Measurements from ENCODE around the gene PNMA8B.

Gene PNMA8B

DNA sequence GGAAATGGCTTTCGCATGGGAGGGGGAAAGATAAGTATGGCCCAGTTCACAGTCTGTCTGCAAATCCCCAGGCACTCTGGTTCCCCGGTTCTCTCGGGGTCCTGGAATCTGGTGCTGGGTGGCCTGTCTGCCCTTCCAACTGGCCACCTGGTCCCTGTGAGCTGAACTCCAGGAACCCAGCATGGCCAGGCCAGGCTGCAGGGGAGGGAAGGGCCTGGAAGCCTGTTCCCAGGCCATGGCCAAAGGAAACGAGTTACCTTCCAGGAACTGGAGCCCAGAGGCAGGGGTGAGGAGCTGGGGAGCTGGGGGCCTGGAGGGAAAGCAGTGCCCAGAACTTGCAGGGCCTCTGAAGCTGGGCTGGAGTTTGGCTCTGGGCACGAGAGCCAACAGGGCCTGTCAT is 47.8 kb downstream of the PNMA8B start:
- ChIA-PET POLR2A (interaction anchor here (0.6 to 1.6 kb wide), 2 partner anchors 10 to 36 kb away, joined by 3 to 4 read pairs; no protein-coding TSS in a partner anchor), CTCF (interaction anchor here (0.6 to 0.8 kb wide), 2 partner anchors 9 to 41 kb away, joined by 4 read pairs; no protein-coding TSS in a partner anchor)

DNA sequence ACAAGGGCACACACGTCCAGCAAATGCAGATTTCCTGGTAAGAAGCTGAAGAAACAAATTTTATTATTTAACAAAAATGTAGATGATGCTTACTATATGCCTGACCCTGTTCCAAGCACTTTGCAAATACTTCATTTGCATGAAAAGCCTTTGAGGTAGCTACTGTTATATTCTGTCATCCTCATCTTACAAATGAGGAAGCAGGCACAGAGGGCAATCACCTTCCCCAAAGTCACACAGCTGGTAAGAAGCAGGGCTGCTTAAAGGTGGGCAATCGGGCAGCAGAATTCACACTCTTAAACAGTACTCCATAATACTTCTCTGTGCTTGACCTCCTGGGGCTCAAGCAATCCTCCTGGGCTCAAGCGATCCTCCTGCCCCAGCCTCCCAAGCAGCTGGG is 48.7 kb downstream of the PNMA8B start:
- Histone ChIP-seq H3K4me3 (ENCODE audit: low read depth, low read length) (no peak overlapping the region), H3K9me3 (ENCODE audit: control insufficient read depth, insufficient read depth, low read depth, low read length) (no peaks in the 10 kb centered on the region), H3K27ac (ENCODE audit: extremely low read depth, low read depth, low read length) (no peak overlapping the region), H3K4me1 (ENCODE audit: control insufficient read depth, insufficient read depth, low read length) (no peaks in the 10 kb centered on the region), H3K36me3 (ENCODE audit: control insufficient read depth in 2 of 2, insufficient read depth in 1 of 2, low read length in 2 of 2) (no peaks in the 10 kb centered on the region)
- CTCF ChIA-PET, result interaction anchor here (0.6 to 0.7 kb wide), 3 partner anchors 51 to 1091 kb away, joined by 3 to 5 read pairs (median 3); no protein-coding TSS in a partner anchor
- POLR2A ChIA-PET, result interaction anchor here (0.7 to 1.6 kb wide), 2 partner anchors 11 to 52 kb away, joined by 4 to 5 read pairs; no protein-coding TSS in a partner anchor
- TF ChIP-seq ZNF2 (tag by site-specific recombination; IDR thresholded peaks at IDR 0.05) (no peak), ZNF155 (tag by site-specific recombination; IDR thresholded peaks at IDR 0.05) (no peak), ZNF350 (tag by site-specific recombination; IDR thresholded peaks at IDR 0.05) (no peak), ZNF157 (tag by site-specific recombination; IDR thresholded peaks at IDR 0.05) (no peak), ZNF121 (tag by site-specific recombination; IDR thresholded peaks at IDR 0.05) (no peak), ZNF404 (tag by site-specific recombination; IDR thresholded peaks at IDR 0.05) (no peak), ZNF473 (tag by site-specific recombination; IDR thresholded peaks at IDR 0.05) (no peak)
- TF ChIP-seq, protein P1, sequence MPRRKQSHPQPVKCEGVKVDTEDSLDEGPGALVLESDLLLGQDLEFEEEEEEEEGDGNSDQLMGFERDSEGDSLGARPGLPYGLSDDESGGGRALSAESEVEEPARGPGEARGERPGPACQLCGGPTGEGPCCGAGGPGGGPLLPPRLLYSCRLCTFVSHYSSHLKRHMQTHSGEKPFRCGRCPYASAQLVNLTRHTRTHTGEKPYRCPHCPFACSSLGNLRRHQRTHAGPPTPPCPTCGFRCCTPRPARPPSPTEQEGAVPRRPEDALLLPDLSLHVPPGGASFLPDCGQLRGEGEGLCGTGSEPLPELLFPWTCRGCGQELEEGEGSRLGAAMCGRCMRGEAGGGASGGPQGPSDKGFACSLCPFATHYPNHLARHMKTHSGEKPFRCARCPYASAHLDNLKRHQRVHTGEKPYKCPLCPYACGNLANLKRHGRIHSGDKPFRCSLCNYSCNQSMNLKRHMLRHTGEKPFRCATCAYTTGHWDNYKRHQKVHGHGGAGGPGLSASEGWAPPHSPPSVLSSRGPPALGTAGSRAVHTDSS (tag by site-specific recombination; IDR thresholded peaks at IDR 0.05), result no peak

More for the DNA sequence above, 47.8 kb downstream of the PNMA8B start:
- H3K4me1 ChIP-seq (ENCODE audit: control insufficient read depth, insufficient read depth, low read length), result no peaks in the 10 kb centered on the region
- H3K4me3 ChIP-seq (ENCODE audit: low read depth, low read length), result no peak overlapping the region
- no peaks in the 10 kb centered on the region for H3K36me3 ChIP-seq (ENCODE audit: control insufficient read depth in 2 of 2, insufficient read depth in 1 of 2, low read length in 2 of 2)
- no peak overlapping the region for H3K27ac ChIP-seq (ENCODE audit: extremely low read depth, low read depth, low read length)
- peak; percentile 33; the same call in 1 of the 2 replicates for TF ChIP-seq ZFHX2 (tag by site-specific recombination; conservative IDR thresholded peaks at IDR 0.05)
- TF ChIP-seq, protein P2, sequence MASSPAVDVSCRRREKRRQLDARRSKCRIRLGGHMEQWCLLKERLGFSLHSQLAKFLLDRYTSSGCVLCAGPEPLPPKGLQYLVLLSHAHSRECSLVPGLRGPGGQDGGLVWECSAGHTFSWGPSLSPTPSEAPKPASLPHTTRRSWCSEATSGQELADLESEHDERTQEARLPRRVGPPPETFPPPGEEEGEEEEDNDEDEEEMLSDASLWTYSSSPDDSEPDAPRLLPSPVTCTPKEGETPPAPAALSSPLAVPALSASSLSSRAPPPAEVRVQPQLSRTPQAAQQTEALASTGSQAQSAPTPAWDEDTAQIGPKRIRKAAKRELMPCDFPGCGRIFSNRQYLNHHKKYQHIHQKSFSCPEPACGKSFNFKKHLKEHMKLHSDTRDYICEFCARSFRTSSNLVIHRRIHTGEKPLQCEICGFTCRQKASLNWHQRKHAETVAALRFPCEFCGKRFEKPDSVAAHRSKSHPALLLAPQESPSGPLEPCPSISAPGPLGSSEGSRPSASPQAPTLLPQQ (tag by site-specific recombination; IDR thresholded peaks at IDR 0.05), result no peak
- H3K9me3 ChIP-seq (ENCODE audit: control insufficient read depth, insufficient read depth, low read depth, low read length), result no peaks in the 10 kb centered on the region

DNA sequence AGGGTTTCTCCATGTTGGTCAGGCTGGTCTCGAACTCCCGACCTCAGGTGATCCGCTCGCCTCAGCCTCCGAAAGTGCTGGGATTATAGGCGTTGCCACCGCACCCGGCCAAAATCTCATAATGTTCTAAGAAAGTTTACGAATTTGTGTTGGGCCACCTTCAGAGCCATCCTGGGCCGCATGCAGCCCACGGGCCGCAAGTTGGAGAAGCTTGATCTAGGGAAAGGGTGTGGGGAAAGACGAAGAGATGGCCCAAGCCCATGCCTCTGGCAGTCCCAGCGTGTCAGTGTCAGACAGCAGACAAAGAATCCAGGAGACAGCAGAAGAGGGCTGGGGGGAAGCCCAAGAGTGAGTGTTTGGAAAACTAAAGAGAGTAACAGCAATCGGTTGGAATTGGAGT is 49.6 kb downstream of the PNMA8B start:
- POLR2A ChIA-PET, result no interaction called here
- no peak overlapping the region for H3K27ac ChIP-seq (ENCODE audit: extremely low read depth, low read depth, low read length)
- H3K36me3 ChIP-seq (ENCODE audit: control insufficient read depth in 2 of 2, insufficient read depth in 1 of 2, low read length in 2 of 2), result no peaks in the 10 kb centered on the region
- no peak overlapping the region for H3K4me3 ChIP-seq (ENCODE audit: low read depth, low read length)
- H3K9me3 ChIP-seq (ENCODE audit: control insufficient read depth, insufficient read depth, low read depth, low read length), result no peaks in the 10 kb centered on the region
- no peaks in the 10 kb centered on the region for H3K4me1 ChIP-seq (ENCODE audit: control insufficient read depth, insufficient read depth, low read length)
- CTCF ChIA-PET, result interaction anchor here (0.6 kb wide), 2 partner anchors 10 to 1417 kb away, joined by 3 to 4 read pairs; no protein-coding TSS in a partner anchor
- TF ChIP-seq ZNF626 (tag by site-specific recombination; IDR thresholded peaks at IDR 0.05) (no peak), ZNF37A (tag by site-specific recombination; IDR thresholded peaks at IDR 0.05) (no peak), GLI2 (tag by site-specific recombination; IDR thresholded peaks at IDR 0.05; ENCODE audit: borderline replicate concordance, low read depth) (no peak), ZNF239 (tag by site-specific recombination; IDR thresholded peaks at IDR 0.05) (no peak), ZBTB1 (tag by site-specific recombination; IDR thresholded peaks at IDR 0.05) (no peak), ZNF416 (tag by site-specific recombination; IDR thresholded peaks at IDR 0.05) (no peak), ZNF596 (tag by site-specific recombination; IDR thresholded peaks at IDR 0.05) (no peak), KLF7 (tag by site-specific recombination; IDR thresholded peaks at IDR 0.05; ENCODE audit: borderline replicate concordance) (no peak)
- TF ChIP-seq, protein P3, sequence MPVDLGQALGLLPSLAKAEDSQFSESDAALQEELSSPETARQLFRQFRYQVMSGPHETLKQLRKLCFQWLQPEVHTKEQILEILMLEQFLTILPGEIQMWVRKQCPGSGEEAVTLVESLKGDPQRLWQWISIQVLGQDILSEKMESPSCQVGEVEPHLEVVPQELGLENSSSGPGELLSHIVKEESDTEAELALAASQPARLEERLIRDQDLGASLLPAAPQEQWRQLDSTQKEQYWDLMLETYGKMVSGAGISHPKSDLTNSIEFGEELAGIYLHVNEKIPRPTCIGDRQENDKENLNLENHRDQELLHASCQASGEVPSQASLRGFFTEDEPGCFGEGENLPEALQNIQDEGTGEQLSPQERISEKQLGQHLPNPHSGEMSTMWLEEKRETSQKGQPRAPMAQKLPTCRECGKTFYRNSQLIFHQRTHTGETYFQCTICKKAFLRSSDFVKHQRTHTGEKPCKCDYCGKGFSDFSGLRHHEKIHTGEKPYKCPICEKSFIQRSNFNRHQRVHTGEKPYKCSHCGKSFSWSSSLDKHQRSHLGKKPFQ (tag by site-specific recombination; IDR thresholded peaks at IDR 0.05), result no peak
- TF ChIP-seq, protein P1 (tag by site-specific recombination; IDR thresholded peaks at IDR 0.05), result no peak
- TF ChIP-seq, protein P4, sequence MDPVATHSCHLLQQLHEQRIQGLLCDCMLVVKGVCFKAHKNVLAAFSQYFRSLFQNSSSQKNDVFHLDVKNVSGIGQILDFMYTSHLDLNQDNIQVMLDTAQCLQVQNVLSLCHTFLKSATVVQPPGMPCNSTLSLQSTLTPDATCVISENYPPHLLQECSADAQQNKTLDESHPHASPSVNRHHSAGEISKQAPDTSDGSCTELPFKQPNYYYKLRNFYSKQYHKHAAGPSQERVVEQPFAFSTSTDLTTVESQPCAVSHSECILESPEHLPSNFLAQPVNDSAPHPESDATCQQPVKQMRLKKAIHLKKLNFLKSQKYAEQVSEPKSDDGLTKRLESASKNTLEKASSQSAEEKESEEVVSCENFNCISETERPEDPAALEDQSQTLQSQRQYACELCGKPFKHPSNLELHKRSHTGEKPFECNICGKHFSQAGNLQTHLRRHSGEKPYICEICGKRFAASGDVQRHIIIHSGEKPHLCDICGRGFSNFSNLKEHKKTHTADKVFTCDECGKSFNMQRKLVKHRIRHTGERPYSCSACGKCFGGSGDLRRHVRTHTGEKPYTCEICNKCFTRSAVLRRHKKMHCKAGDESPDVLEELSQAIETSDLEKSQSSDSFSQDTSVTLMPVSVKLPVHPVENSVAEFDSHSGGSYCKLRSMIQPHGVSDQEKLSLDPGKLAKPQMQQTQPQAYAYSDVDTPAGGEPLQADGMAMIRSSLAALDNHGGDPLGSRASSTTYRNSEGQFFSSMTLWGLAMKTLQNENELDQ (tag by site-specific recombination; IDR thresholded peaks at IDR 0.05; ENCODE audit: low read depth), result no peak

Measured in HEK293 (cell line).